Mesothelial cell of epicardium (in vitro differentiated cells): ENCODE results near the gene ATP5F1D. TPM values are rescaled to one million over a fixed set of nuclear protein-coding genes. Genes with fewer than 3 reads are reported as not detected.

Experiments
- DNase-seq, 2 experiments: peaks; one replicate each; pipeline ENCODE4 v3.0.0; 2021; ENCODE audit warnings: low spot score in 2 of 2; ENCODE audit not compliant: unreplicated experiment in 2 of 2
- H3K27ac Mint-ChIP-seq: 2 replicates; pipeline ENCODE4 v1.8.0; 2021; ENCODE audit warnings: mixed read lengths
- H3K27me3 Mint-ChIP-seq: 2 replicates; pipeline ENCODE4 v1.8.0; 2021; ENCODE audit warnings: low read depth, mixed read lengths
- H3K36me3 Mint-ChIP-seq: 2 replicates; pipeline ENCODE4 v1.8.0; 2021; ENCODE audit warnings: mixed read lengths
- H3K4me1 Mint-ChIP-seq: 2 replicates; pipeline ENCODE4 v1.8.0; 2021; ENCODE audit warnings: mixed read lengths
- H3K4me3 Mint-ChIP-seq: 2 replicates; pipeline ENCODE4 v1.8.0; 2021; ENCODE audit warnings: mild to moderate bottlenecking, moderate library complexity, mixed read lengths
- H3K9me3 Mint-ChIP-seq: 2 replicates; pipeline ENCODE4 v1.8.0; 2021; ENCODE audit warnings: mixed read lengths
- total RNA-seq: library from RNA; stranded (reverse); gene quantifications from 3 replicates; pipeline ENCODE4 v1.2.1, GENCODE V29; 2021
- TF ChIP-seq, protein P1 (sequence below): fragments of 200-600 bp; sonication (generic); IDR thresholded peaks from one replicate; pipeline ENCODE4 v1.5.0; 2021; ENCODE audit warnings: antibody characterized with exemption; ENCODE audit not compliant: unreplicated experiment

ATP5F1D gene
- total RNA-seq, 1 donor from 2014 or later = 108 TPM

DNA sequence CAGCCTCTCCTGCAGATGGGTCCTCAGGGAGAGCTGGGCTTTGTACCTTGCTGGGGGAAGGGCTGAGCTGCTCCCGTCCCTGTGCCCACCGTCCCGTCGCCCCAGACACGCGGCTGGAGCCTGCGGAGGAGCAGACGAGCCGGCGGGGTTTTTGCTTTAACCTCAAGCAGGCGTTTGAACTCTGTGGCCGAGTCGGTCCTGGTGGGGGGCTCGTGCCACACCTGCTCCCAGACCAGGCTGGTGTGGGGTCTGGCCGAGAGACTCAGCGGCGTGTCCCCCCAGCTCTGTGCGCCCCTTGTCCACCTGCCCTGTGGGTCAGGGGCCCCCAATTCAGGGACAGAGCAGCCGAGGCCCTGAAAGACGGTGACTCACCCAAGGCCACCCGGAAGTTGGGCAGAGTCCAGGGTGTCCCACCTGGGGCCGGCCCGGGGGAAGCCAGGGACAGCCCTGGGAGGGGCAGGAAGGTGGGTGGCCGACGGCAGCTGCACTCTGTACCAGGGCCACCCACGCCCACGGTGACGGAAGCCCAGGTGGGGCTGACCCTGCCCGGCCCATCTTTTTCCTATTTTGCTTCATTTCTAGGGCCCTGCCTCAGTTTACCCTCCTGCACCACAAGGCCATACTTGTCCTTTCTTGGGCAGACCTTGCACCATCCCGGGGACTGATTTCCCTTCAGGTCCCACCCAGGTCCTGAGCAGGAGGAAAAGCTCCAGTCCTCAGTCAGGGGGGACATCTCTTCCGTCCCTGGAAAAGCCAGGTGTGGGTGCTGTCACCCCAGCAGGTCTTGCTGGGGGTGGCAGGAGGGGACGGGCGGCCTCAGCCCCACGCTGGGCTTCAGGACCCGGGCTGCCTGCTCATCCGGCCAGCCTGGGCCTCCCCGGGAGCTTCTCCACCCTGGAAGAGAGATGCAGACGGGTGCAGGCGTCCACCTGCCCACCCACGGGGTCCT is 49.4 kb downstream of the ATP5F1D start:
- Mint-ChIP-seq H3K9me3 (no peaks in the 10 kb centered on the region), H3K4me1 (peaks cover 2% of the 10 kb centered on the region), H3K27ac (no peak overlapping the region), H3K36me3 (no peaks in the 10 kb centered on the region), H3K27me3 (peaks cover 3% of the 10 kb centered on the region), H3K4me3 (no peak overlapping the region)
- TF ChIP-seq, protein P1, sequence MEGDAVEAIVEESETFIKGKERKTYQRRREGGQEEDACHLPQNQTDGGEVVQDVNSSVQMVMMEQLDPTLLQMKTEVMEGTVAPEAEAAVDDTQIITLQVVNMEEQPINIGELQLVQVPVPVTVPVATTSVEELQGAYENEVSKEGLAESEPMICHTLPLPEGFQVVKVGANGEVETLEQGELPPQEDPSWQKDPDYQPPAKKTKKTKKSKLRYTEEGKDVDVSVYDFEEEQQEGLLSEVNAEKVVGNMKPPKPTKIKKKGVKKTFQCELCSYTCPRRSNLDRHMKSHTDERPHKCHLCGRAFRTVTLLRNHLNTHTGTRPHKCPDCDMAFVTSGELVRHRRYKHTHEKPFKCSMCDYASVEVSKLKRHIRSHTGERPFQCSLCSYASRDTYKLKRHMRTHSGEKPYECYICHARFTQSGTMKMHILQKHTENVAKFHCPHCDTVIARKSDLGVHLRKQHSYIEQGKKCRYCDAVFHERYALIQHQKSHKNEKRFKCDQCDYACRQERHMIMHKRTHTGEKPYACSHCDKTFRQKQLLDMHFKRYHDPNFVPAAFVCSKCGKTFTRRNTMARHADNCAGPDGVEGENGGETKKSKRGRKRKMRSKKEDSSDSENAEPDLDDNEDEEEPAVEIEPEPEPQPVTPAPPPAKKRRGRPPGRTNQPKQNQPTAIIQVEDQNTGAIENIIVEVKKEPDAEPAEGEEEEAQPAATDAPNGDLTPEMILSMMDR = no peak
- no peak for DNase-seq

DNA sequence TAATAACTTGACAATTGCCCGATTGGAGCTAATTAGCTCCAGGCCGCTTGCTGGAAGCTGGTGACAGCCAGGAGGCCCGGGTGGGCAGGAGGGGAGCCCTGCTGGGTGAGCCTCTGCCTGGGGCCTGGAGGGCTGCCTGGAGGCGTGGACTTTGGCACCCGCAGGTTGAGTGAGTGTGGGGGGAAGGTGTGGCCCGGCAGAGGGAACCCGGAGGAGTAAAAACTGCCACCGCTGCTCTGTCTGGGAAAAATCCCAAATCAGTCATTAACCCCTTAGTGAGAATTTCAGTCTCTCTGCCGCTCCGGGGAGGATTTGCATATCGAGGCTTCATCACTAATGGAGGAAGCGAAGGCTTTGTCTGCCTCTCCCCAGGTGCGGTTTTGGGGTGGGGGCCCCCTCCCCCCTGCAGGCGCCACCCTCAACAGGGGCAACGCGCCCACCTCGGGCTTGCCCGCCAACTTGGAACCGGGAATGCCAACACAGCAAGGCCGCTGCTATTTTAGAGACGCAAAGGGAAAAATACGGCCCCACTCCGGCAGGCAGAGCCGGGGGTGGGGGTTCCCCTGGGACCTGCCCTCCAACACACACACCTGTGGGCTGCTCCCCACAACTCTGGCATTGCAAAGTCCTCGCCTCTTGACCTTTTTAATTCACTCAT is 50.3 kb downstream of the ATP5F1D start:
- no peak for DNase-seq
- Mint-ChIP-seq H3K9me3 (no peaks in the 10 kb centered on the region), H3K27me3 (no peaks in the 10 kb centered on the region), H3K4me1 (no peaks in the 10 kb centered on the region), H3K27ac (no peak overlapping the region), H3K36me3 (no peaks in the 10 kb centered on the region), H3K4me3 (no peak overlapping the region)
- TF ChIP-seq, protein P1 = no peak

DNA sequence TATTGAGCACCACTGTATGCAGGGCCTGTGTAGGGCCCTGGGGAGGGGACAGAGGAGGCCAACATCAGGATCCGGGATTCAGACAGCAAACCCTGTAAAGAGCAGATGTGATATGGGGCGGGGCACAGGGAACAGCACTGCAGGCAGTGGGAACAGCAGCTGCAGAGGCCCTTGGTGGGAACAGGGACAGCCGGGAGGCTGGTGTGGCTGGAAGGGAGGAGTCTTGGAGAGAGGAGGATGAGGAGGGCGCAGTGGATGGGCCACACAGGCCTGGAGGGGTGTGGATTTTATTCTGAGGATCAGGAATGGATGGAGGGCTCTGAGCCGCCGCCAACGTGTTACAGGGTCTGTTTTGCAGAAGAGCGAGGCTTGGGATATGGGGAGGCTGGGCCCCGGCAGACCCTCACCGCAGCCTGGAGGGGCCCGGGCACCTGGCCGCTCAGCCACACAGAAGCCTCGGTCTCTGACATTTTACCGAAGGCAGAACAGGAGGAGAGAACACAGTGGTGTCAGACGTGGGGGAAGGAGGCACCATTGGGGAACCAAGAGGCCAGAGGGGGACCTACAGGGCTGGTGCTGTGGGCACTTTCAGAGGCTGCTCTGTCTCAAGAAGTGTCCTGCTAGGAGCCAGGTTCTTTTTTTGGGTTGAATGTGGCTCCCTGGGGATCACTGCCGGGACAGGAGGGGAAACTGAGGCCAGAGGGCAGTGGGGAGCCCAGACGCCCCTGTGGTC is 51.0 kb downstream of the ATP5F1D start:
- Mint-ChIP-seq H3K4me1 (no peaks in the 10 kb centered on the region), H3K9me3 (no peaks in the 10 kb centered on the region), H3K4me3 (no peak overlapping the region), H3K27ac (no peak overlapping the region), H3K27me3 (no peaks in the 10 kb centered on the region), H3K36me3 (no peaks in the 10 kb centered on the region)
- TF ChIP-seq, protein P1 = no peak
- DNase-seq = no peak

DNA sequence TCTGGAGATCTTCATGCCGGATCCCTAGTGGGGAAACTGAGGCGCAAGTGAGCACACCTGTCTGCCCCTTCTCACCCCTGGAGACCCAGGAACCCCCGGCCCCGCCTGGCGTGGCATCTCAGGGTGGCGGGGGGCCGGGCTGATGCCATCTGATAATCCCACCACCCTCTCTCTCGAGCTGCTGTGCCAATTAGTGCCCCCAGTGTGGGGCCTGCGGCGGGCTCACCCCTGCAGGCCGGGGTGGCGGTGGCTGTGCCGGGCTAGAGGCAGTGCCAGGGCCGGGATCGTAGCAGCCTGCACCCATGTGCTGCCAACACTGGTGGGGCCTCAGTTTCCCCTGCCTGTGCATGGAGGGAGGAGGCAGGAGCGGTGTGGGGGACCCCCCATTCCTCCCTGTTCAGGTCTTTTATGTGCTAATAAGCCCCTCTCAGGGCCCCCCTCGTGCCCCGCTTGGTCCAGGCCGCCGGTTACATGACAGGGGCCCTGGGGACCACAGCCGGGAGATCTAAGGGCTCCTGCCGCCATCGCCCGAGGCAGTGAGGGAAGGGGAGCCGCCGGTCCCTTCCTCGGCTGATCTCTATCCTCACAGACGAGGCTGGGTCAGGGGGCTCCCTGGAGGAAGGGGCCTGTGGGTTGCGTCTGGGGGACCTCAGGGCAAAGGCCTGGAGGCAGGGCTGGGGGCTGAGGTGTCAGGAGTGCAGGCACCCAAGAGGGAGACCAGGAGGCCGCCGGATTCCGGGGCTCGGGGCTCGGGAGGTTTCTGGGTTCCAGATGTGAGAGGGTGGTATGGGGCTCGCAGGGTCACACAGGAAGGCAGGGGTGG is 52.4 kb downstream of the ATP5F1D start:
- TF ChIP-seq, protein P1 = no peak
- H3K27ac Mint-ChIP-seq = no peak overlapping the region
- no peak overlapping the region for H3K4me3 Mint-ChIP-seq
- DNase-seq = no peak
- H3K4me1 Mint-ChIP-seq = no peaks in the 10 kb centered on the region
- no peaks in the 10 kb centered on the region for H3K27me3 Mint-ChIP-seq
- no peaks in the 10 kb centered on the region for H3K9me3 Mint-ChIP-seq
- no peaks in the 10 kb centered on the region for H3K36me3 Mint-ChIP-seq

Other genes starting within 250 kb of the ATP5F1D start
- gene GRIN3B, start 241.3 kb upstream of the ATP5F1D start, total RNA-seq = 0.29 to 0.36 TPM (median 0.34 TPM) in 3 replicates
- gene TMEM259, start 220.6 kb upstream of the ATP5F1D start, total RNA-seq = 232 to 245 TPM (median 242 TPM) in 3 replicates
- gene RNU6-2, start 220.2 kb upstream of the ATP5F1D start, total RNA-seq = not detected in 3 replicates
- gene CNN2, start 215.1 kb upstream of the ATP5F1D start, total RNA-seq = 492 to 501 TPM (median 493 TPM) in 3 replicates
- 18.0 to 22.5 TPM (median 20.1 TPM) in 3 replicates for gene ABCA7, start 201.6 kb upstream of the ATP5F1D start, total RNA-seq
- gene ARHGAP45, start 174.6 kb upstream of the ATP5F1D start, total RNA-seq = 2.4 to 3.8 TPM (median 3.2 TPM) in 3 replicates
- 137 to 145 TPM (median 143 TPM) in 3 replicates for gene POLR2E, start 146.4 kb upstream of the ATP5F1D start, total RNA-seq
- gene GPX4, start 137.8 kb upstream of the ATP5F1D start, total RNA-seq = 190 to 208 TPM (median 201 TPM) in 3 replicates
- 48.5 to 56.1 TPM (median 53.0 TPM) in 3 replicates for gene SBNO2, start 67.5 kb upstream of the ATP5F1D start, total RNA-seq
- gene STK11, start 36.0 kb upstream of the ATP5F1D start, total RNA-seq = 71.7 to 73.0 TPM (median 71.8 TPM) in 3 replicates
- 9.0 to 10.4 TPM (median 9.2 TPM) in 3 replicates for gene CBARP, start 3.7 kb upstream of the ATP5F1D start, total RNA-seq
- gene MIDN, start 6.8 kb downstream of the ATP5F1D start, total RNA-seq = 168 to 177 TPM (median 172 TPM) in 3 replicates
- gene CIRBP, start 27.6 kb downstream of the ATP5F1D start, total RNA-seq = 659 to 674 TPM (median 670 TPM) in 3 replicates
- gene FAM174C, start 33.8 kb downstream of the ATP5F1D start, total RNA-seq = 24.4 to 25.8 TPM (median 25.5 TPM) in 3 replicates
- gene EFNA2, start 44.1 kb downstream of the ATP5F1D start, total RNA-seq = 13.1 to 15.0 TPM (median 14.0 TPM) in 3 replicates
- gene NDUFS7, start 142.2 kb downstream of the ATP5F1D start, total RNA-seq = 52.2 to 56.8 TPM (median 55.9 TPM) in 3 replicates
- gene GAMT, start 159.8 kb downstream of the ATP5F1D start, total RNA-seq = 41.5 to 44.5 TPM (median 42.6 TPM) in 3 replicates
- gene DAZAP1, start 165.8 kb downstream of the ATP5F1D start, total RNA-seq = 130 to 134 TPM (median 131 TPM) in 3 replicates
- gene RPS15, start 196.6 kb downstream of the ATP5F1D start, total RNA-seq = 1,014 to 1,040 TPM (median 1,034 TPM) in 3 replicates
- 2.3 to 2.8 TPM (median 2.4 TPM) in 3 replicates for gene APC2, start 208.4 kb downstream of the ATP5F1D start, total RNA-seq
- 29.4 to 34.2 TPM (median 30.0 TPM) in 3 replicates for gene C19orf25, start 237.5 kb downstream of the ATP5F1D start, total RNA-seq
- 20.9 to 24.0 TPM (median 22.6 TPM) in 3 replicates for gene PCSK4, start 248.6 kb downstream of the ATP5F1D start, total RNA-seq
- gene REEP6, start 249.4 kb downstream of the ATP5F1D start, total RNA-seq = 3.6 to 3.9 TPM (median 3.8 TPM) in 3 replicates